Naive thymus-derived CD4-positive, alpha-beta T cell (primary cell): ENCODE results near the gene EPS8. TPM values are rescaled to one million over a fixed set of nuclear protein-coding genes. Genes with fewer than 3 reads are reported as not detected.

Experiments
- ATAC-seq: fragments of 150-1000 bp; cut with Tn5 transposase; 2 replicates; pipeline ENCODE4 v1.10.0; 2021; ENCODE audit warnings: mild to moderate bottlenecking, moderate library complexity
- CTCF ChIA-PET: fragments of 350-600 bp; sonication (Branson Sonifier 250); formaldehyde crosslinking; loops from one replicate; lab custom pipeline; 2021; ENCODE audit warnings: antibody characterized with exemption; lab: Charles Lee
- POLR2A ChIA-PET: fragments of 350-600 bp; sonication (Branson Sonifier 250); formaldehyde crosslinking; loops from one replicate; lab custom pipeline; 2021; ENCODE audit warnings: antibody characterized with exemption, inconsistent platforms; lab: Charles Lee
- DNase-seq, 9 donors: peaks; one replicate each; pipeline versions ENCODE4 v3.0.0 to v3.0.0-alpha.2; 2020 to 2022; ENCODE audit warnings: mixed read lengths in 1 of 9
- H3K27ac ChIP-seq: one replicate; pipeline ENCODE4 v1.7.0; 2013; ENCODE audit warnings: mild to moderate bottlenecking, low read depth, low read length, moderate library complexity
- H3K27me3 ChIP-seq, 2 donors: one replicate each; pipeline ENCODE4 v1.7.0; 2013; ENCODE audit warnings: low read length in 2 of 2, mild to moderate bottlenecking in 2 of 2, moderate library complexity in 2 of 2; ENCODE audit not compliant: control insufficient read depth in 2 of 2, insufficient read depth in 2 of 2
- H3K36me3 ChIP-seq, 3 experiments: 1 replicate in 2 of 3; 2 replicates in 1 of 3; pipeline ENCODE4 v1.7.0; 2013; ENCODE audit warnings: low read length in 3 of 3, mild to moderate bottlenecking in 3 of 3, moderate library complexity in 1 of 3; ENCODE audit not compliant: insufficient read depth in 3 of 3, control insufficient read depth in 2 of 3
- H3K4me1 ChIP-seq, 2 donors: one replicate each; pipeline ENCODE4 v1.7.0; 2013; ENCODE audit warnings: low read length in 2 of 2, mild to moderate bottlenecking in 2 of 2, moderate library complexity in 1 of 2; ENCODE audit not compliant: control insufficient read depth in 2 of 2, insufficient read depth in 2 of 2
- H3K4me3 ChIP-seq: 2 replicates; pipeline ENCODE4 v1.7.0; 2013; ENCODE audit warnings: mild to moderate bottlenecking, low read length
- H3K9me3 ChIP-seq, 3 experiments: 1 replicate in 2 of 3; 2 replicates in 1 of 3; pipeline ENCODE4 v1.7.0; 2013; ENCODE audit warnings: low read length in 3 of 3; ENCODE audit not compliant: control insufficient read depth in 2 of 3
- H3K27ac Mint-ChIP-seq, 9 donors: one replicate each; pipeline ENCODE4 v1.8.0; 2020 to 2022; ENCODE audit warnings: mixed read lengths in 9 of 9, mild to moderate bottlenecking in 8 of 9, moderate library complexity in 5 of 9, inconsistent platforms in 2 of 9
- H3K27me3 Mint-ChIP-seq, 5 donors: one replicate each; pipeline ENCODE4 v1.8.0; 2021 to 2022; ENCODE audit warnings: mixed read lengths in 5 of 5, mild to moderate bottlenecking in 1 of 5
- H3K36me3 Mint-ChIP-seq, 5 donors: one replicate each; pipeline ENCODE4 v1.8.0; 2020 to 2022; ENCODE audit warnings: mixed read lengths in 5 of 5, mild to moderate bottlenecking in 3 of 5, inconsistent platforms in 1 of 5
- H3K4me1 Mint-ChIP-seq, 7 donors: one replicate each; pipeline ENCODE4 v1.8.0; 2020 to 2022; ENCODE audit warnings: mixed read lengths in 7 of 7, mild to moderate bottlenecking in 3 of 7, inconsistent platforms in 1 of 7
- H3K4me3 Mint-ChIP-seq, 10 donors: one replicate each; pipeline ENCODE4 v1.8.0; 2020 to 2022; ENCODE audit warnings: mild to moderate bottlenecking in 10 of 10, mixed read lengths in 10 of 10, moderate library complexity in 6 of 10, inconsistent platforms in 2 of 10
- H3K9me3 Mint-ChIP-seq, 11 donors: one replicate each; pipeline ENCODE4 v1.8.0; 2020 to 2022; ENCODE audit warnings: mixed read lengths in 11 of 11, mild to moderate bottlenecking in 4 of 11, inconsistent platforms in 1 of 11, moderate library complexity in 1 of 11
- intact Hi-C, 2 donors: fragments of 100-400 bp; cut with micrococcal nuclease; formaldehyde crosslinking; loops; one replicate each; pipeline ENCODE4 v1.15.1; 2023
- polyA plus RNA-seq, 2 donors: library from polyadenylated mRNA; unstranded; fragments of 300-500 nt; fragmentation: Illumina TruSeq; gene quantifications; one replicate each; pipeline ENCODE4 v1.2.3, GENCODE V29; 2021
- total RNA-seq, 6 experiments: library from RNA in 5 of 6; stranded (reverse) in 5 of 6; gene quantifications; 1 replicate in 5 of 6; 2 replicates in 1 of 6; pipeline ENCODE4 v1.2.3 and lab custom pipeline; 2021 to 2026

The EPS8 gene
- total RNA-seq (1 to 10 TPM; 2.0 to 3.1 (median 2.7) TPM), polyA plus RNA-seq (1 to 10 TPM; 1.9 to 2.5 TPM), total RNA-seq (lab: John Stamatoyannopoulos, UW) (11.4 reads per million, percentile 38 among the genes with 10 or more reads in this experiment)

DNA sequence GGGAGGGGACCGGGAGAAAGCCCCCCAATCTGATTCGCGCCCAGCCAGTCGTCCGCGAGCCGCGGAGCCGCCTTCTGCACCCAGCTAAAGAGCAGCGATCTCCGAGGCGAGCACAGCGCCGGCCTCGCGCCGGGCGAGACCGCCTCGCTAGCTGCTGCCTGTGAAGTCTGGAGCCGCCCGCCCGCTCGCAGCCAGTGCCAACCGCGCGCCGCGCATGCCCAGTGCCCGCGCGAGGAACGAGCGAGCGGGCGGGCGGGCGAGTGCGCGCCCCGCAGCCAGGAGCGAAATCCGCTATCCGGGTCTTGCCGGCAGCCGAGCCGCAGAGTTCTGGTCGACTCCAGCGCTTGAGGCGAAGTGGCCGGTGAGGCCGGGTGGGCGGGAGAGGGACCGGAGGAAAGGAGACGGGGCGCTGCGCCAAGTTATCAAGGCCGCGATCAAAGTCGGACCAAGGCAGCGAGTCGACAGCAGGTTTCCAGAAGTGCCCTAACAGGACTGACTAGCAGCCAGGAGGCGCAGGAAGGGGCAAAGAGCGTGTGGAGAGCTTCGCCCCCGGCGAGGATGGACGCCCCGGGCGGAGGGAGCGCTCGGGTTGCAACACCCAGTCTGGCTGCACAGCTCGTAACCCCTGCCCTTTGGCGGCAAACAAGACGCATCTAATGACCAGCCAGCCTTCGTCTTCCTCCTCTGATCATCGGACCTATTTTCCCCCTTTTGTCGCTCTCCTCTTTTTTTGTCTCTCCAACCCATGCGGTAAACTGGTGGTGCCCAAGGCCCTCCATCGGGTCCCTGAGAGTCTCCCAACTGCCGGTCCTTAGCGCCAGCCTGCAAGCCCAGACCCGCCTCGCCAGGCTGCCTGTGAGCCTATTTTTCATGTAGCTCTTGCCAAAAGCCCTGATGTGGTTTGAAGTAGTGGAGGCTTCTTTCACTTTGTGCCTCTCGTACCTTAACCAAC lies at the start of gene EPS8:
Gene EPS8 (minus strand): TSS at position 169 of the 952 bp plus-strand sequence. CDS start 106,437 bp downstream, outside the sequence.
- peaks cover 10 to 17% (median 15%) of the 10 kb centered on the region in 7 donors for H3K4me1 Mint-ChIP-seq
- POLR2A ChIA-PET: interaction anchor here (0.6 to 2.1 kb wide), 6 partner anchors 21 to 1534 kb away, joined by 3 to 7 read pairs (median 3); partner anchors contain the start of genes DERA and STRAP
- H3K27me3 Mint-ChIP-seq: peaks cover 26 to 74% (median 49%) of the 10 kb centered on the region in 5 donors
- peaks cover 0 to 3% (median 0%) of the 10 kb centered on the region in 11 donors for H3K9me3 Mint-ChIP-seq
- CTCF ChIA-PET: interaction anchor here (1.3 to 1.9 kb wide), 5 partner anchors 9 to 257 kb away, joined by 3 to 5 read pairs (median 5); no protein-coding TSS in a partner anchor
- Histone ChIP-seq H3K27ac (peak within 1 kb of the TSS; percentile 63), H3K27me3 (peaks cover 0 to 11% of the 10 kb centered on the region in 2 donors), H3K4me1 (peaks cover 0 to 7% of the 10 kb centered on the region in 2 donors), H3K4me3 (peak within 1 kb of the TSS; percentile 78), H3K36me3 (no peaks in the 10 kb centered on the region), H3K9me3 (no peaks in the 10 kb centered on the region)
- ATAC-seq: peak; percentile 95
- peak within 1 kb of the TSS; percentile 91 to 99 (median 96) for H3K4me3 Mint-ChIP-seq
- DNase-seq: peak; percentile 82 to 92 (median 91)
- intact Hi-C loops: loop anchor here (1.0 to 10.0 kb wide), 13 partner anchors 67 to 1532 kb away; partner anchors contain the start of genes STRAP (in 2 of the 2), ATF7IP (in 1 of the 2), C12orf60 (in 1 of the 2) and WBP11 (in 1 of the 2)
- peak within 1 kb of the TSS; percentile 58 to 97 (median 84) for H3K27ac Mint-ChIP-seq
- H3K36me3 Mint-ChIP-seq: no peaks in the 10 kb centered on the region

DNA sequence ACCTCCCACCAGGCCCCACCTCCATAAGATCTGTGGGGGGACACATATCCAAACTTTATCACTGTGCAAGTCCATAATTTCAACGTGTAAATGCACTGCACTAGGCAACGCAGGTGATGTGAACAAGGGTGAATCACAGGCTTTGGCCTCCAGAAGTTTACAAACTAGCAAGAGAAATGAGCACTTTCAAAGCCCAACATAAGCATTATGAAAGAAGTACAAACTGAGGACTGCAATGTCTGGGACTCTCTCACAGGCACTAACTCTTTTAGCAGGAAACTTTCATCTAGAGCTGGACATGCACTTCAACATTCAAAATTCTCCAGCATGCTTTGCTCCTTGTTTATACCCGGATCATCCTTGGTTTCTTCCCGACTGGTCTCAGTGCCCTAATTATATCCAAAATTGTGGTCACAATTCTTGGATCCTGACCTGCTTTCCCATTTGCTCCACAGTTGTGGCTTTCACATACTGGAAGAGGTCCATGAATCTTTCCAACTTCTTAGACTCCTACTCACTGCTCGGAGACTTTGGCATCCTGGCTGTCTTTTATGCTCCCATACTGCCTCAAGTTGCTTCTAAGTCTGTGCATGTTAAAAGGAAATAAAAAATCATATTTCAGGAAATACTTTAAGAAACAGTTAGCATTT lies 48.1 kb upstream of the EPS8 start:
- Histone ChIP-seq H3K4me3 (no peak overlapping the region), H3K36me3 (no peaks in the 10 kb centered on the region), H3K4me1 (no peaks in the 10 kb centered on the region), H3K27ac (no peak overlapping the region), H3K9me3 (no peaks in the 10 kb centered on the region), H3K27me3 (no peaks in the 10 kb centered on the region)
- intact Hi-C loops: no loop called here
- ChIA-PET POLR2A (no interaction called here), CTCF (no interaction called here)
- Mint-ChIP-seq H3K9me3 (no peaks in the 10 kb centered on the region), H3K4me1 (peaks cover 0 to 2% (median 0%) of the 10 kb centered on the region in 7 donors), H3K36me3 (no peaks in the 10 kb centered on the region), H3K27ac (no peak overlapping the region), H3K27me3 (peaks cover 0 to 24% (median 8%) of the 10 kb centered on the region in 5 donors), H3K4me3 (no peak overlapping the region)
- ATAC-seq: no peak
- no peak for DNase-seq

DNA sequence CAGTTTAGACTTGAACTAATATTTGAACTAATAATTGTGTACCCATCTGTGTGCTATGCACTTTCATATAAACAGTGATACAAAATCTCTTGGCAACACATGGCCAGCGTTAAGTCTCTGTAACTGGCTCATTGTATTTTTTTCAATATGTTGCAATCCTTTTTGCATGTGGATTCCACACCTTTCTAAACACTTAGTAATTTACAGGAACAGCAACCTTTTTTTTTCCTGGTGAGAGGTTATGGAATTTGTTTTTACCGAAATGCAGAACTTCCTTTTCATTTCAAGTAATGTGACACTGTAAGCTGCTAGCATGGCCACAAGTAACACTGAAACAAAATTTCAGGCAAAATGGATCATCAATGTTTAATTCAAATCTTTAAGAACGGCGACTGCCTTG lies 45.4 kb upstream of the EPS8 start:
- POLR2A ChIA-PET: no interaction called here

DNA sequence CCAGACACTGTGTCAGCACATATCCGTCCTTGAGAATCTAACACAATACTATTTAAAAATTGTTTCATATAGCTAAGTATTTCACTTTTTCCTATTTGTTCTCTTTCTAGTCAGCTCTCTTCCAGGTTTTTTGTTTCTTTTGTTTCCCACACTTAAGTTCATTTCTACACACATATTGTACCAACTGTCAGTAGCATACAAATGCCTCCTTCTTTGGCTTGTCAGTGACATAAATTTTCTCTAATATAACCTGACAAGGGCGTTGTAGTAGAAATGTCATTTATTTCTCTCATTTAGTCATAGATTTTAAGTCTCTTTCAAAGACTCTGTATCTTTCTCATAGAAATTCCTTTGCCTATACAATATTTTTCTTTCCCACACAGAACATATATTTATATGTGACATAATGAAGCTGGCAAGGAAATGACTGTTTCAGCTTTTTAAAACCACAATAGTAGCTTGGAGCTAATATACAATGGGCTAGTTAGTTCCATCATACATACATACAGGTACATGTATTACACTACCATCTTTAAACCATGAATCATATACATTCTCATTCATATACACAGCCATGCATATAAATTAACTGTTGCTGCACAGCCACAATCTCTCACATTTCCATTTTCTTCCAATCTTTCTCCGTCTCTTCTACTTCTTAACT lies 42.3 kb upstream of the EPS8 start:
- intact Hi-C loops: no loop called here
- no peak overlapping the region for H3K4me3 Mint-ChIP-seq
- CTCF ChIA-PET: no interaction called here
- Histone ChIP-seq H3K4me3 (no peak overlapping the region), H3K9me3 (no peaks in the 10 kb centered on the region), H3K36me3 (no peaks in the 10 kb centered on the region), H3K27ac (no peak overlapping the region), H3K4me1 (no peaks in the 10 kb centered on the region), H3K27me3 (no peaks in the 10 kb centered on the region)
- H3K27me3 Mint-ChIP-seq: peaks cover 0 to 10% (median 6%) of the 10 kb centered on the region in 5 donors
- POLR2A ChIA-PET: interaction anchor here (0.6 kb wide), 1 partner anchor 1434 kb away, joined by 3 read pairs; no protein-coding TSS in a partner anchor
- no peak overlapping the region for H3K27ac Mint-ChIP-seq
- no peaks in the 10 kb centered on the region for H3K9me3 Mint-ChIP-seq
- H3K36me3 Mint-ChIP-seq: no peaks in the 10 kb centered on the region
- H3K4me1 Mint-ChIP-seq: peaks cover 0 to 2% (median 0%) of the 10 kb centered on the region in 7 donors
- DNase-seq: no peak
- no peak for ATAC-seq

More for the DNA sequence above, 45.4 kb upstream of the EPS8 start:
- CTCF ChIA-PET: no interaction called here
- H3K27ac ChIP-seq: no peak overlapping the region
- no peaks in the 10 kb centered on the region for H3K27me3 ChIP-seq
- Mint-ChIP-seq H3K9me3 (no peaks in the 10 kb centered on the region), H3K36me3 (no peaks in the 10 kb centered on the region), H3K27ac (no peak overlapping the region), H3K4me3 (no peak overlapping the region), H3K4me1 (peaks cover 0 to 2% (median 0%) of the 10 kb centered on the region in 7 donors), H3K27me3 (peaks cover 0 to 22% (median 0%) of the 10 kb centered on the region in 5 donors)
- no peaks in the 10 kb centered on the region for H3K9me3 ChIP-seq
- H3K36me3 ChIP-seq: no peaks in the 10 kb centered on the region
- no peak for ATAC-seq
- no peaks in the 10 kb centered on the region for H3K4me1 ChIP-seq
- DNase-seq: no peak
- intact Hi-C loops: no loop called here
- no peak overlapping the region for H3K4me3 ChIP-seq

DNA sequence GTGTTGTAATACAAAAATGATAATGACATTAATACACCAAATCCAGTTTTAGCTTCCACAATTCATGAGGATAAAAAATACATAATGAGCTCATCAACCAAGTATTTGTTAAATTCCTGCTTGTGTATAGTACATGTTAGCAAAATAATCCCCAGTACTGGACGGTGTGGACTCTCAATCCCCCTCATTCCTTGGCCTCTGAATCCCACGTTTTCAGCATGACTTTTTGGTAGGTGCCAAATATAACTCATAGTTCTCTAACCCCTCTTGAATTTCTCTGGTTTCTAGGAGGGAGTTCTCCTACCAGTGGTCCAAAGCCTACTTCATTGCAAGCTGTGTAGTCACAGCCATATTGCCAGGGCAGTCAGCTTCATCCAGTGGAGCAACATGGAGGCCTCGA lies 41.4 kb upstream of the EPS8 start:
- peaks cover 0 to 13% (median 8%) of the 10 kb centered on the region in 5 donors for H3K27me3 Mint-ChIP-seq
- ChIA-PET CTCF (no interaction called here), POLR2A (no interaction called here)
- DNase-seq: no peak
- H3K9me3 Mint-ChIP-seq: no peaks in the 10 kb centered on the region
- Histone ChIP-seq H3K36me3 (no peaks in the 10 kb centered on the region), H3K27ac (no peak overlapping the region), H3K4me1 (no peaks in the 10 kb centered on the region), H3K9me3 (no peaks in the 10 kb centered on the region), H3K4me3 (no peak overlapping the region), H3K27me3 (no peaks in the 10 kb centered on the region)
- H3K36me3 Mint-ChIP-seq: no peaks in the 10 kb centered on the region
- no peak for ATAC-seq
- no peak overlapping the region for H3K4me3 Mint-ChIP-seq
- intact Hi-C loops: no loop called here
- H3K27ac Mint-ChIP-seq: no peak overlapping the region
- H3K4me1 Mint-ChIP-seq: peaks cover 0 to 2% (median 0%) of the 10 kb centered on the region in 7 donors

DNA sequence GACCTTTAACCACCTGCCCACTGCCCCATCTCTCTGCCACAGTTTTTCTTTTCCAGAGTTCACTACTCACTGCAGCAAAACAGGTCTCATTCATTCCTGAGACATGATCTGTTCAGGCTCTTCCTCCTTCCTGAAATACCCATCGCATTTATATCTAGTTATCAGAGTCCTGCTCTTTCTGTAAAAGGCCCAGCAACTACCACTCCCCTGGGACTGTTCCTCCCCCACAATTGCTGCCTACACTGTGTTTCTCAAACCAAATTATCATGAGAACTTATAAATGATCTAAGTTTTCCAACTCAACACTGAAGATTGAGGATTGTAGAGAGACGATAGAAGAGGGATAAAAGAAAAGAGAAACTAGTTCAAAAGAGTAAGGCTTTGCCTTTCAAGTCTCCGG lies 40.8 kb upstream of the EPS8 start:
- ChIA-PET POLR2A (no interaction called here), CTCF (interaction anchor here (0.6 kb wide), 1 partner anchor 72 kb away, joined by 4 read pairs; no protein-coding TSS in a partner anchor)
- H3K36me3 ChIP-seq: no peaks in the 10 kb centered on the region
- no peak overlapping the region for H3K4me3 ChIP-seq
- no peak overlapping the region for H3K27ac Mint-ChIP-seq
- H3K36me3 Mint-ChIP-seq: no peaks in the 10 kb centered on the region
- intact Hi-C loops: no loop called here
- H3K27me3 ChIP-seq: no peaks in the 10 kb centered on the region
- H3K27me3 Mint-ChIP-seq: peaks cover 0 to 12% (median 8%) of the 10 kb centered on the region in 5 donors
- H3K4me3 Mint-ChIP-seq: no peak overlapping the region
- no peaks in the 10 kb centered on the region for H3K9me3 ChIP-seq
- peaks cover 0 to 2% (median 0%) of the 10 kb centered on the region in 7 donors for H3K4me1 Mint-ChIP-seq
- ATAC-seq (no peak), DNase-seq (no peak)
- H3K9me3 Mint-ChIP-seq: no peaks in the 10 kb centered on the region
- H3K27ac ChIP-seq: no peak overlapping the region
- H3K4me1 ChIP-seq: no peaks in the 10 kb centered on the region
